ENCODE measurements around the gene TANGO2. TPM values are rescaled to one million over a fixed set of nuclear protein-coding genes. Genes with fewer than 3 reads are reported as not detected.

TANGO2 gene
- total RNA-seq, 1 donor from 2014 or later, result 13.6 TPM

- H3K36me3 ChIP-seq (ENCODE audit: control insufficient read depth in 3 of 3, insufficient read depth in 3 of 3, low read length in 3 of 3), result peaks cover 78 to 82% (median 79%) of the 10 kb centered on the region in 3 donors
- H3K27ac ChIP-seq (ENCODE audit: low read depth, low read length), result no peak overlapping the region
- no peaks in the 10 kb centered on the region for H3K27me3 ChIP-seq (ENCODE audit: control insufficient read depth in 3 of 3, insufficient read depth in 3 of 3, low read length in 3 of 3)
- H3K9me3 ChIP-seq (ENCODE audit: control insufficient read depth in 3 of 3, low read length in 3 of 3), result no peaks in the 10 kb centered on the region
- peaks cover 24 to 45% (median 41%) of the 10 kb centered on the region in 3 donors for H3K4me1 ChIP-seq (ENCODE audit: control insufficient read depth in 3 of 3, insufficient read depth in 3 of 3, low read length in 3 of 3)
- peak overlapping the region in 1 of 3 donors; percentile 25 for H3K9ac ChIP-seq (ENCODE audit: low read depth in 1 of 3, low read length in 3 of 3)
- no peak overlapping the region for H3K4me3 ChIP-seq (ENCODE audit: low read length in 3 of 3)
Measured at GRCh38 chr22:20110359-20110985, 89.6 kb downstream of the TANGO2 start.

DNA sequence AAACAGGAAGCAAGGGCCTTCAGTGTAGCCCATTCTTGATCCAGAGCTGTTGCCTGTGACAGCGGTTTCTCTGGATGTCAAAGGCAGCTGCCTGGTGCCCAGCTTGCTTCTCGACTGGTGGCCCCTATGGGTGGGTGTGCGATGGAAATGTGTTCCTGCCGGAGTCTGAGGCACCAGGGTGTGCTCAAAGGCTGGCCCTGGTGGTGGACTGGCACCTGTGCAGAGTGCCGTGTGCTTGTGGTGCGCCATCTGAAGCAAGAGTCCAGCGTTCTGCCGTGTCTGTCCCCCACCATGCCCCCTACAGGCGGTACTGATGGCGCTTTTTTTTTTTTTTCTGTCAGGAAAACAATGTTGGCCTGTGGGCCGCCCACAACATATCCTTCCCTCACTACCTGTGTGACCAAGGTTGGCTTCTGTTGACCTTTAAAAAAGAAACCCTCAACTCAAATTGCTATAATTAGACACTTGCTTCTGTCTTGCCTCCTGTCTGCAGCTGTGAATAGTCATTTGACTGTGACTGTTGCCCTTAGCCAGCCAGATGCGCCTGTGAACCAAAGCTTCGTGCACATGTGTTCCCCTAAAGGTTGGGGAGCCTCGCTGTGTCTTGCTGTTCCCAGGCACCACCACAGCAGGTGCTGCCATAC is 90.3 kb downstream of the TANGO2 start:
- Histone ChIP-seq H3K9me3 (ENCODE audit: control insufficient read depth in 3 of 3, low read length in 3 of 3) (no peaks in the 10 kb centered on the region), H3K36me3 (ENCODE audit: control insufficient read depth in 3 of 3, insufficient read depth in 3 of 3, low read length in 3 of 3) (peaks cover 71 to 84% (median 79%) of the 10 kb centered on the region in 3 donors), H3K27ac (ENCODE audit: low read depth, low read length) (no peak overlapping the region), H3K9ac (ENCODE audit: low read depth in 1 of 3, low read length in 3 of 3) (peak overlapping the region in 2 of 3 donors; percentile 23 to 25), H3K4me1 (ENCODE audit: control insufficient read depth in 3 of 3, insufficient read depth in 3 of 3, low read length in 3 of 3) (peaks cover 24 to 45% (median 41%) of the 10 kb centered on the region in 3 donors), H3K4me3 (ENCODE audit: low read length in 3 of 3) (no peak overlapping the region), H3K27me3 (ENCODE audit: control insufficient read depth in 3 of 3, insufficient read depth in 3 of 3, low read length in 3 of 3) (no peaks in the 10 kb centered on the region)

DNA sequence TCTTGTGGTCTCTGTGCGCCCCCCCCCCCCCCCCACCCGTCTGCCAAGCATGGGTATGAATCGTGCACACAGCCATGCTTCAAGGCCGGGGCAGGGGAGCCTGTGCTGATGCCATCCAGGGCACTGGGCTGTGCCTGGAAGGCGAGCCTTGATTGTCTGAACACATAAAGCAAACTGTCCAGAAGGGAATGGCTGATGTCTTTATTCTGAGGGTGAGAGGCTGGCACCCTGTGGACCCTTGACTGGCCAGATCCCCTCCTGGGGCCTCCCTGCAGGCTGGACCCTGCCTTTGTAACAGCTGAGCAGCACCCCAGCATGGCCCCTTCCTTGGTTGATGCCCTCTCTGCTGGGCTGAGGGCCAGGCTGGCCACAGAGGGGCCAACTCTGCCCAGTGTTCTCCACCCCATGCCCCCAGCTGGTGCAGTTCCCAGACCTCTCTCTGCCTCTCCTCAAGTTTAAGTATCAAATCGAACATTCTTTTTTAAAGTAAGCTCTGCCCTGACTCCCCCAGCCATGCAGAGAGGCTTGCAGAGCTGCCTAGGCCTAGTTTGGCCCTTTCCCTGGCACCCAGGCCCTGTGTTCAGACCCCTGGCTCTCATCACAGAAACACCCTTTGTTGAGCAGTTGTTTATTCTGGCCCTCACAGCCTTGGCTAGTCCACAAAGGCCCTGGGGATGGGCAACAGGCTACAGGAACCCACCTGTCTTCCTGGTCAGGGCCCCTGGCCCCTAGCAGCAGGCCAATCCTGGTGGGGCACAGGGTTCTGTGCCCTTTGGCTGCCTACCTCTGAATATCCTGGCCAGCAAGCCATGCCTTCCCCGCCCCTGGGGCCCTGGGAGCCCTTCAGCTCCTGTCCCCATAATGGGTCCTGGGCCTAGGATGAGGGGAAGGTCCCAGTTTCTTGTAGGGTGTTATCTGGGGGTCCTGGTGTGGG is 91.0 kb downstream of the TANGO2 start:
- H3K4me1 ChIP-seq (ENCODE audit: control insufficient read depth in 3 of 3, insufficient read depth in 3 of 3, low read length in 3 of 3), result peaks cover 21 to 45% (median 37%) of the 10 kb centered on the region in 3 donors
- H3K27me3 ChIP-seq (ENCODE audit: control insufficient read depth in 3 of 3, insufficient read depth in 3 of 3, low read length in 3 of 3), result no peaks in the 10 kb centered on the region
- H3K27ac ChIP-seq (ENCODE audit: low read depth, low read length), result peak overlapping the region; percentile 19
- H3K9ac ChIP-seq (ENCODE audit: low read depth in 1 of 3, low read length in 3 of 3), result peak overlapping the region in 2 of 3 donors; percentile 23 to 62
- H3K9me3 ChIP-seq (ENCODE audit: control insufficient read depth in 3 of 3, low read length in 3 of 3), result no peaks in the 10 kb centered on the region
- H3K36me3 ChIP-seq (ENCODE audit: control insufficient read depth in 3 of 3, insufficient read depth in 3 of 3, low read length in 3 of 3), result peaks cover 63 to 76% (median 71%) of the 10 kb centered on the region in 3 donors
- no peak overlapping the region for H3K4me3 ChIP-seq (ENCODE audit: low read length in 3 of 3)

DNA sequence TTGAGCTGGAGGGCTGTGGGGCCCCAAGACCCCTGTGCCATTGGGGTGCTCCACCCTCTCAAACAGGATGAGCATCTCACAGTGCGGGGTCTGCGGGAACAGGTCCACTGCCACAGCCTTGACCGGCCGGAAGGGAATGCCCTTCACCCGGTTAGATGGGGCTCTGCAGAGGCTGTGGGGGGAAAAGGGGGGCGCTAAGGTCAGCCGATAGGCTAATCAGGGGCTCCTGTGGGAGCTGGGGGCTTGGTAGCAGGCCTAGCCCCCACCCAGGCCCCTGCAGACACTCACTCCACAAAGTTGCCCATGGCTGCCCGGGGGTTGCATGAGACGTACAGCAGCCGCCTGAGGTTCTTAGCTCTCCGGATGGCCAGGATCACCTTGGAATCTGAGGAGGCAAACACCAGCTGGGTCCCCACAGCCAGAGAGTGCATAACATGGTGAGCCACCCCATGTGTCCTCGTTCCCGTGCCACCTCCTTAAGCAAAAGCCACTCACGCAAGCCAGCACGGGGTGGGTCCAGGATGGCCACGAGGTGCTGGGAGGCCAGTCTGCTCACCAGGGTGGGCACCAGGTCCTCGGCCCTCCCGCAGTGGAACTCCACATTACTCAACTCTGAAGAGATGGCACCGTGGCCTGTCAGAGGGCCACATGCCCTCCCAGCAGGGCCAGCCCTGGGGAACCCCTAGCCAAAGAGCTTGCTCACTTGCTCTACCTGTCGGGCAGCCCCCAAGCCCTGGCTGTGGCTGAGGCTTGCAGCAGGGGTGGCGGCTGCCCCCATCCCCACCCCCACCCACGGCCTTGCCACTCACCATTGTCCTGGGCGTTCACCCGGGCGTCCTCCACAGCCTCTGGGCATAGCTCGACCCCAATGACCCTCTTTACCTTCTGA is 92.0 kb downstream of the TANGO2 start:
- H3K4me3 ChIP-seq (ENCODE audit: low read length in 3 of 3), result no peak overlapping the region
- peaks cover 55 to 68% (median 62%) of the 10 kb centered on the region in 3 donors for H3K36me3 ChIP-seq (ENCODE audit: control insufficient read depth in 3 of 3, insufficient read depth in 3 of 3, low read length in 3 of 3)
- H3K27ac ChIP-seq (ENCODE audit: low read depth, low read length), result peak overlapping the region; percentile 19
- H3K9ac ChIP-seq (ENCODE audit: low read depth in 1 of 3, low read length in 3 of 3), result no peak overlapping the region
- H3K4me1 ChIP-seq (ENCODE audit: control insufficient read depth in 3 of 3, insufficient read depth in 3 of 3, low read length in 3 of 3), result peaks cover 16 to 38% (median 30%) of the 10 kb centered on the region in 3 donors
- H3K9me3 ChIP-seq (ENCODE audit: control insufficient read depth in 3 of 3, low read length in 3 of 3), result no peaks in the 10 kb centered on the region
- no peaks in the 10 kb centered on the region for H3K27me3 ChIP-seq (ENCODE audit: control insufficient read depth in 3 of 3, insufficient read depth in 3 of 3, low read length in 3 of 3)

DNA sequence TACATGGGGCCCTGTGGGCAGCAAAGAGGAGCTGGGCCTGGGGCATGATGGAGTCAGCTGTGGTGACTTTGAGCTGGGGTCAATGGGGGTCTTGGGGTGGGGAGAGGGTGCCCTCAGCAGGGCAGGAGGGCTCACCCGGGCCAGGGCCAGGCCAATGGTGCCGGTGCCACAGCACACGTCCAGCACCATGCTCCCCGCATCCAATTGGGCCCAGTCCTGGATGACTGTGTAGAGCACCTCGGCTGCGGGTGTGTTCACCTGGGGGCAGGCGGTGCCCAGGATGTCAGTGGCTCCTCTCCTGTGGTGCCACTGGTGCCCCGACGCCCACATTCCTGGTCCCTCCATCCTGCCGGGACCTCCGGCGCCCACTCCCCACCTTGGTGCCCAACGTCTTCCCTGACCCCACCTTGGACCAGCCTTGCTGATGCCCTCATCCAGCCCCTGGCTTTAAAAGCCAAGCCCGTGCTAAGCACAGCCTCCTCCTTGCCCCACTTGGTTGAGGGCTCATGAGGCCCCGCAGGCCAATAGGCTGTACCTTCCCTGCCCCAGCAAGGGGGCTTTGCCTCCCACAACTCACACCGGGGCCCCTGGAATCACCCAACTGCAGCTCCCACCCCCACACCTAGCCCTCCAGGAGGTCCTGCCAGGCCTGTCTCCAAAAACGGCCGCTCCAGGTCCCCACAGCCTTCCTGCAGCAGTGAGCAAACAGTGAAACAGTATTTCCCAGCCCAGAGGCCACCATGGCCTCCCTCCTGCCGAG is 92.8 kb downstream of the TANGO2 start:
- Histone ChIP-seq H3K4me1 (ENCODE audit: control insufficient read depth in 3 of 3, insufficient read depth in 3 of 3, low read length in 3 of 3) (peaks cover 23 to 45% (median 38%) of the 10 kb centered on the region in 3 donors), H3K27me3 (ENCODE audit: control insufficient read depth in 3 of 3, insufficient read depth in 3 of 3, low read length in 3 of 3) (no peaks in the 10 kb centered on the region), H3K36me3 (ENCODE audit: control insufficient read depth in 3 of 3, insufficient read depth in 3 of 3, low read length in 3 of 3) (peaks cover 49 to 59% (median 56%) of the 10 kb centered on the region in 3 donors), H3K9ac (ENCODE audit: low read depth in 1 of 3, low read length in 3 of 3) (no peak overlapping the region), H3K9me3 (ENCODE audit: control insufficient read depth in 3 of 3, low read length in 3 of 3) (no peaks in the 10 kb centered on the region), H3K4me3 (ENCODE audit: low read length in 3 of 3) (no peak overlapping the region), H3K27ac (ENCODE audit: low read depth, low read length) (no peak overlapping the region)

- Histone ChIP-seq H3K27me3 (ENCODE audit: control insufficient read depth in 3 of 3, insufficient read depth in 3 of 3, low read length in 3 of 3) (no peaks in the 10 kb centered on the region), H3K4me3 (ENCODE audit: low read length in 3 of 3) (peak overlapping the region in 1 of 3 donors; percentile 29), H3K4me1 (ENCODE audit: control insufficient read depth in 3 of 3, insufficient read depth in 3 of 3, low read length in 3 of 3) (peaks cover 29 to 53% (median 46%) of the 10 kb centered on the region in 3 donors), H3K36me3 (ENCODE audit: control insufficient read depth in 3 of 3, insufficient read depth in 3 of 3, low read length in 3 of 3) (peaks cover 47 to 51% (median 50%) of the 10 kb centered on the region in 3 donors), H3K27ac (ENCODE audit: low read depth, low read length) (no peak overlapping the region), H3K9ac (ENCODE audit: low read depth in 1 of 3, low read length in 3 of 3) (peak overlapping the region in 2 of 3 donors; percentile 57 to 96), H3K9me3 (ENCODE audit: control insufficient read depth in 3 of 3, low read length in 3 of 3) (no peaks in the 10 kb centered on the region)
Measured at GRCh38 chr22:20114506-20115475, 93.9 kb downstream of the TANGO2 start.

DNA sequence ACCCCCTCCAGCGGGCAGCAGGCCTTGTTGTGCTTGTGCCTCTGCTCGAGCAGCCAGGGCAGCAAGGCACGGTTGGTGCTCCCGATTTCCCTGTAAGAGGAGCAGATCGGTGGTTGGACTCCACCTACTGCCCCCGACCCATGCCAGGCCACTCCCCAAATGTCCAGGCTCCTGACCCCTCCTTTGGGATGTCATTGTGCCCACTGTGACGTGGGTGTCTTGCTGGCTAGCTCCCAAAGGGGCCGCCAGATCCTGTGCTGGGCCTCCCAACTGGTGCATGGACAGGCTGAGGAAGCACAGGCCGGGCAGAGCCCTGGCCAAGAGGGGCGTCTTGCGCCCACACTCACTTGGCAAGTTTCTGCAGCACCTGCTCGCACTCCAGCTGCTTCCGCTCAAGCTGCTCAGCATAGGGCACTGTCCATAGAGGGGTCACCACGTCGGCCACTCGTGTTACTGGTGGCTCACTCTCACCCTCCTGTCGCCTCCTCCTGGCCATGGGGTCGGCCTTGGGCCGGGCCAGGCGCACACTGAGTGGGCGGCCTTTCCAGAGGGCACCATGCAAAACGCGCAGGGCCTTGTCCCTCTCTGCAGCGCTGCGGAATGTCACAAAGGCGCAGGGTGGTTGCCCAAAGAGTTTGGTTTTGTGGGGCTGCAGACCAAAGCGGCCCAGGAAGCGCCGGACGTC is 94.9 kb downstream of the TANGO2 start, which contains the start of gene RANBP1:
RANBP1 (plus strand) TSS at position 414 of the 685 bp plus-strand sequence; CDS start at position 495, 81 bp downstream.
- H3K9ac ChIP-seq (ENCODE audit: low read depth in 1 of 3, low read length in 3 of 3), result peak within 1 kb of the TSS; percentile 90 to 96 (median 94)
- no peaks in the 10 kb centered on the region for H3K9me3 ChIP-seq (ENCODE audit: control insufficient read depth in 3 of 3, low read length in 3 of 3)
- peaks cover 49 to 51% (median 50%) of the 10 kb centered on the region in 3 donors for H3K36me3 ChIP-seq (ENCODE audit: control insufficient read depth in 3 of 3, insufficient read depth in 3 of 3, low read length in 3 of 3)
- peak within 1 kb of the TSS; percentile 86 to 98 (median 89) for H3K4me3 ChIP-seq (ENCODE audit: low read length in 3 of 3)
- peak within 1 kb of the TSS; percentile 93 for H3K27ac ChIP-seq (ENCODE audit: low read depth, low read length)
- H3K4me1 ChIP-seq (ENCODE audit: control insufficient read depth in 3 of 3, insufficient read depth in 3 of 3, low read length in 3 of 3), result peaks cover 29 to 64% (median 50%) of the 10 kb centered on the region in 3 donors
- no peaks in the 10 kb centered on the region for H3K27me3 ChIP-seq (ENCODE audit: control insufficient read depth in 3 of 3, insufficient read depth in 3 of 3, low read length in 3 of 3)
